Stimulated activated CD8-positive, alpha-beta memory T cell treated with anti-CD3 and anti-CD28 coated beads, Interleukin-4, amount 100 ng/mL, for 4 hours (primary cell): Measurements from ENCODE around the gene BCL10.

ENCODE experiments used
- DNase-seq, 2 donors: peaks; one replicate each; pipeline ENCODE4 v3.0.0-alpha.2; 2020; ENCODE audit warnings: low read depth in 2 of 2, low spot score in 1 of 2

The BCL10 gene

DNA sequence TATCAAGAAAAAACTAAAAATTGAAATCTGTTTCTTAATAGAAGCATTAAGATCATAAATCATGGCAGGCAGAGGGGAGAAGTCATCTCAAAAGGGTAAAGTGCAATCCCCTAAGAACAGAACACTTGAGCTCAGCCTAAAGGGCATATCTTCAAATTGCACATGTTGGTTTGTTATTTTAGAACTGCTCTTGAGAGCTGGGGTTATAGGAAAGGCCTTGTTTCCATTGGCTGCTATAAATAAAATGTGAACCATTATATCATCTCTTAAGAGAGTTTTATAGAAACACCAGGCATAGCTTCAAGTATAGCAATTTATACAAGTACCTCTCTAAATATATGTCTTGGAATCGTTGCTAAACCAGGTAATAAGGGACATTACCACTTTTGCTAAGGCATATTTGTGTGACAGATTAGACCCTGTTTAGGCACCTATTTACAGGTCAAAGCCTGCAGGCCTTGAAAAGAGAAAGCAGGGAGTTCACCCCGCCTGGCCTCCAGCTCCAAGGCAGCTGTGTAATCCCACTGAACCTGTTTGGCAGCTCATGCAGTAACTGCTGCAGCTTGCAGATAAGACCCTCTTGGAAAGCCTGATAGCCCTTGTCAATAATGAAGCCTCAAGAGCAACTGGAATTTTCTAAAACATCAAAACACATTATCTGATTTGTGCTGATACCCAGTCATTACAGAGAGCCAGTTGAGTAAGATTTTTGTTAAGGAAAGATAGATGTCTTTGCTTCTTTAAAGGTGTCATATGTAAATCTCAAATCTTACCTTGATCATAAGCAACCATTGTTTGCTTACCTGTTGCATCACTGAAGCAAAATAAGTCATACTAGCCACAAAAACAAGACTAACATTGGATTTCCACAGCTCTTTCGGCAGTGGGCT is 51.5 kb downstream of the BCL10 start:
- DNase-seq, result no peak

DNA sequence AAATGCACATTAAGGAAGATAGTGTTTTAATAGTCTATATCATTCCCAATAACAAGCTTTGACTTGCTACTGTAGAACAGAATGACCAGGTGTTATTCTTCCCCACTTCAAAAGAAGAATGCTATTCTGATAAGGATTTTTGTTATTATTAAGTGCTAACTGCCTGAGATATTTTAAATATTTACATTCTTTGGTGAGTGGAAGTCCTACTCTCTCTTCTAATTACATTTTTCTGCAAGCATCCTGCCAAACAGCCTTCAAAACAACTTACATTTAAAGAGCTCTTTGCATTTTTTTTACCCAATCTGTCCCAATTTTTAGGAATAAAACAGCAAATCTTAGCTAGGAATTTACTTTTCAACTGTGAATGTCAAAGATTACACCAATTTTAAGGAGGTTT is 52.1 kb downstream of the BCL10 start:
- DNase-seq, result no peak

DNA sequence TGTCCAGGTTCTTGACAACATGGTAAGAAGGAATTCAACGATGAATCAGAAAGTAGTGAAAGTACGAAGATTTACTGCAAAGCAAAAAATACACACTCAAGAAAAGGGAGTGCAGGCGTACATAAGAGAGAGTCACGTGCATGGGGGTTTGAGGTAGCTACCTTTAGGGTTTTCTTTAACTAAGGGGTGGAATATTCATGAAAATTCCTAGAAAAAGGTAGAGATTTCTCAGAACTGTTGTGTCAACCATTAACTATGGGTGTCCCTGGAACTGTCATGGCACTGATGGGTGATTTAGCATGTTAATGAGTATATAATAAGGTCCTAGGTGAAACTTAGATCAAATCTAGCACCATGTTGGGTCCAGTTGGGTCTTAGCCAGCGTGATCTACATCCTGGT is 53.1 kb downstream of the BCL10 start:
- no peak for DNase-seq

DNA sequence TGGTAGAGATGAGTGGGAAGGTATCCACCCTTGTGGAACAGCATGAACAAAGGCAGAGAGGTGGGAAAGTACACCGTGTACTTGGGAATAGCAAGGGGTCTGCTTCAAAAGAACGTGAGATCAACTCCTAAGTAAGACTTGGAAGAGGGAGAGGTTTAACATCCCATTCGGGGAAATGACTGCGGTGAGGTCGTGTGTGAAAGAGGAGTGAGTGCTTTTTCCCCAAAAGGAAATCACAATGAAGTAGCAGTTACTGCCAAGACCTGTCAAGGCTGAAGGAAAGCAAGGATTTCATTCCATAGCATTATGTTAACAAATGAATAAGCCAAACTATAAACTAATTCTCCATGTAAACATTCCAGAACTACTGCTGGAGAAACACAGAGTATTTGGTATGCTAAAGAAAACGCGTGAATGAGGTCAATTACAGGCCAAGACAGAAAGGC is 55.7 kb downstream of the BCL10 start:
- DNase-seq, result no peak

DNA sequence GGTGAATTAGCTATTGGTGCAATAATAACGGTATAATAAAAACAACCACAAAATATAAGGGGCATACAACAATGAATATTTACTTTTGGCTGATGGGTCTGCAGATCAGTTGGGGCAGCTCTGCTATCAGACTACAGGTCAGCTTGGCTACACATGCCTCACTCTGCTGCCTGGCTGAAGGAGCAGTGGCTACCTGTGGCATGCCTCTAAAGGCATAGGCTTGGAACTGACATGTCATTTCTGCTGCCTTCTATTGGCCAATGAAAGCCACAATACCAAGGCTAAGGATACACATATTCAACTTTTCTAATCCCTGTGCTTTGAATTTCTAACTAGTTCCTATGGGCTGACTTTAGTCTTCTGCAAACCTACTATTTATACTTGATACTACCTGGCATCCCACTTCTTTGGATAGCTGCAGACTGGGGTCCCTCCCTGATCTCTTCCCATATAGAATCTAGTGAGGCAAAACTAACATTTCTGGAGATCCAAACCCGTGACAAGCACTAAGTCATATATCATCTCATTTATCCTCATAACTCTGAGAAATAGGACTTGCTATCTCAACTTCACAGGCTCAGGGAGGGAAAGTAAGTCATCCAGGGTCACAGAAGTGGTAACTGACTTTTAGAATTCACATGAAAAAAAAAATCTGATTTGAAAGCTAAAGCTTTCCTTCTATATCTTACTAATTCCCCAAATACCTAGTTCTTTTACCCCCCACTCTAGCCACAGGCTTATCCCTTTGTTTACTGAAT is 56.4 kb downstream of the BCL10 start:
- no peak for DNase-seq

DNA sequence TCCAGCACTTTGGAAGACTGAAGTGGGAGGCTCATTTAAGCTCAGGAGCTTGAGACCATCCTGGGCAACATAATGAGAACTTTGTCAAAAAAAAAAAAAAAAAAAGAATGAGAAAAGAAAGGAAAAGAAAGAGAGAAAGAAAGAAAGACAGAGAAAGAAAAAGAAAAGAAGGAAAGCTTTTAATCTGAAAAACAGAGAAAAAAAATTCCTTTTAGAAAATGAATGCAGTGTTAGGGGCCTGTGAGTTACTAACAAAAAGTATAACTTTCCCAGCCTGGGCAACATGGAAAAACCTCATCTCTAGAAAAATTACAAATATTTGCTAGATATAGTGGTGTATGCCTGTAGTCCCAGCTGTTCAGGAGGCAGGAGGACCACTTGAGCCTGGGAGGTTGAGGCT is 59.7 kb downstream of the BCL10 start:
- no peak for DNase-seq
